ENCODE data around the gene MMP25.

- TF ChIP-seq EGR1 (conservative IDR thresholded peaks at IDR 0.05), result no peak
- TF ChIP-seq, protein P1, sequence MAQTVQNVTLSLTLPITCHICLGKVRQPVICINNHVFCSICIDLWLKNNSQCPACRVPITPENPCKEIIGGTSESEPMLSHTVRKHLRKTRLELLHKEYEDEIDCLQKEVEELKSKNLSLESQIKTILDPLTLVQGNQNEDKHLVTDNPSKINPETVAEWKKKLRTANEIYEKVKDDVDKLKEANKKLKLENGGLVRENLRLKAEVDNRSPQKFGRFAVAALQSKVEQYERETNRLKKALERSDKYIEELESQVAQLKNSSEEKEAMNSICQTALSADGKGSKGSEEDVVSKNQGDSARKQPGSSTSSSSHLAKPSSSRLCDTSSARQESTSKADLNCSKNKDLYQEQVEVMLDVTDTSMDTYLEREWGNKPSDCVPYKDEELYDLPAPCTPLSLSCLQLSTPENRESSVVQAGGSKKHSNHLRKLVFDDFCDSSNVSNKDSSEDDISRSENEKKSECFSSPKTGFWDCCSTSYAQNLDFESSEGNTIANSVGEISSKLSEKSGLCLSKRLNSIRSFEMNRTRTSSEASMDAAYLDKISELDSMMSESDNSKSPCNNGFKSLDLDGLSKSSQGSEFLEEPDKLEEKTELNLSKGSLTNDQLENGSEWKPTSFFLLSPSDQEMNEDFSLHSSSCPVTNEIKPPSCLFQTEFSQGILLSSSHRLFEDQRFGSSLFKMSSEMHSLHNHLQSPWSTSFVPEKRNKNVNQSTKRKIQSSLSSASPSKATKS (CRISPR knock-in tag; IDR thresholded peaks at IDR 0.05), result no peak
- no peak for TF ChIP-seq SAFB (IDR thresholded peaks at IDR 0.05; ENCODE audit: borderline replicate concordance, low read depth, low read length)
- TF ChIP-seq, protein P2, sequence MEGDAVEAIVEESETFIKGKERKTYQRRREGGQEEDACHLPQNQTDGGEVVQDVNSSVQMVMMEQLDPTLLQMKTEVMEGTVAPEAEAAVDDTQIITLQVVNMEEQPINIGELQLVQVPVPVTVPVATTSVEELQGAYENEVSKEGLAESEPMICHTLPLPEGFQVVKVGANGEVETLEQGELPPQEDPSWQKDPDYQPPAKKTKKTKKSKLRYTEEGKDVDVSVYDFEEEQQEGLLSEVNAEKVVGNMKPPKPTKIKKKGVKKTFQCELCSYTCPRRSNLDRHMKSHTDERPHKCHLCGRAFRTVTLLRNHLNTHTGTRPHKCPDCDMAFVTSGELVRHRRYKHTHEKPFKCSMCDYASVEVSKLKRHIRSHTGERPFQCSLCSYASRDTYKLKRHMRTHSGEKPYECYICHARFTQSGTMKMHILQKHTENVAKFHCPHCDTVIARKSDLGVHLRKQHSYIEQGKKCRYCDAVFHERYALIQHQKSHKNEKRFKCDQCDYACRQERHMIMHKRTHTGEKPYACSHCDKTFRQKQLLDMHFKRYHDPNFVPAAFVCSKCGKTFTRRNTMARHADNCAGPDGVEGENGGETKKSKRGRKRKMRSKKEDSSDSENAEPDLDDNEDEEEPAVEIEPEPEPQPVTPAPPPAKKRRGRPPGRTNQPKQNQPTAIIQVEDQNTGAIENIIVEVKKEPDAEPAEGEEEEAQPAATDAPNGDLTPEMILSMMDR (IDR thresholded peaks at IDR 0.05 in 2 of 3, conservative IDR thresholded peaks at IDR 0.05 in 1 of 3; ENCODE audit: insufficient read depth in 2 of 3, low read depth in 1 of 3, low read length in 3 of 3), result no peak
- no peak for TF ChIP-seq TCF3 (CRISPR knock-in tag; IDR thresholded peaks at IDR 0.05)
These were observed 4.1 kb downstream of the MMP25 start for GRCh38 chr16:3050487-3050886.

Data from K562 (cell line).